Left ventricle myocardium inferior (tissue), 1 donor: ENCODE results near the gene TRAPPC12. TPM values are rescaled to one million over a fixed set of nuclear protein-coding genes. Genes with fewer than 3 reads are reported as not detected.

Source experiments
- DNase-seq: peaks from one replicate; pipeline ENCODE4 v3.0.0-alpha.2; 2020
- H3K27ac ChIP-seq: fragments of 200-600 bp; replicated peaks from 2 replicates; pipeline ENCODE4 v1.8.0; 2021
- H3K27me3 ChIP-seq: fragments of 200-600 bp; 2 replicates; pipeline ENCODE4 v1.8.0; 2021; ENCODE audit warnings: low read depth
- H3K36me3 ChIP-seq: fragments of 200-600 bp; 2 replicates; pipeline ENCODE4 v1.8.0; 2021
- H3K4me1 ChIP-seq: fragments of 200-600 bp; 2 replicates; pipeline ENCODE4 v1.8.0; 2021
- H3K4me3 ChIP-seq: fragments of 200-600 bp; 2 replicates; pipeline ENCODE4 v1.8.0; 2021; ENCODE audit warnings: mild to moderate bottlenecking, moderate library complexity
- H3K9me3 ChIP-seq: fragments of 200-600 bp; replicated peaks from 2 replicates; pipeline ENCODE4 v1.8.0; 2021
- intact Hi-C: fragments of 100-400 bp; cut with micrococcal nuclease; formaldehyde crosslinking; loops from one replicate; pipeline ENCODE4 v1.11.0; 2022
- total RNA-seq: library from RNA; stranded (reverse); fragmentation: NEBNext Ultra II Directional; extraction: Animal tissue kit (Norgen Biotek cat#: 25700); gene quantifications from one replicate; pipeline ENCODE4 v1.2.1, GENCODE V29; 2021
- TF ChIP-seq, protein P1 (sequence below): fragments of 200-600 bp; IDR thresholded peaks from 2 replicates; pipeline ENCODE4 v1.8.0; 2021; ENCODE audit warnings: antibody characterized with exemption, mild to moderate bottlenecking, borderline replicate concordance
- donor health status: DM: no; HTN: yes; CAD: no; lungs with severe emphysema.

TRAPPC12 gene
- total RNA-seq, 1 donor from 2014 or later: 127 TPM

DNA sequence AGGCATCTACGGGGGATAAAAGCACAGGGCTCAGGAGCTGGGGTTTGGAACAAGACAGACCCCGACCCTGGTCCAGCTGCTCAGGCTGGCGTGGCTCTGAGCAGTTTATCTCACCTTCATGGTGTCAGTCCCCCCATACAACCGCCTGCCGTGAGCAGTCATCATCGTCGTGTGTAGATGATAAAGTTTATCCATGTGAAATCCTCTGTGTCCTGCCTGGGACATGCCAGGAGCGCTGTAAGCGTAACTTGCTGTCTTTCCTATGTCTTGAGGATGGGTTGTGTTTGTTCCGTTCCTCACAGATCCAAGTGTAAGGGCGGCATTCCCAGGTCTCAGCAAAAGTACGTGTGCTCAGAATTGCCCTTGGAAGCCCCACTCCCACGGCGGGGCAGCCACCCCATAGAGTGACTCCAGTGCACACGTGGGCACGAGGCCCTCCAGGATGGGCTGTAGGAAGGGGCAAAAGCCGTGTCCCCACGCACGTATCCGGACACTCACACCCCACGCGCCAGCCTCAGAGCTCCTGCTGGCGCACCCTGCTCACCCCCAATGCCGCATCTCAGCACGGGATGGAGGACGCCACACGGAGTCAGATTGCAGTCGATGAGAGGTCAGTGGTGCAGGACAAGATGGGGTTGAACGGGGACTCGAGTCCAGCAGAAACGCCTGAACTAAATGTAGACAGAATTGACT lies 88.9 kb downstream of the TRAPPC12 start:
- Histone ChIP-seq H3K36me3 (peaks cover 42% of the 10 kb centered on the region), H3K27me3 (no peaks in the 10 kb centered on the region), H3K27ac (peak overlapping the region; percentile 90), H3K4me3 (no peak overlapping the region), H3K4me1 (peaks cover 61% of the 10 kb centered on the region), H3K9me3 (no peaks in the 10 kb centered on the region)
- TF ChIP-seq, protein P1, sequence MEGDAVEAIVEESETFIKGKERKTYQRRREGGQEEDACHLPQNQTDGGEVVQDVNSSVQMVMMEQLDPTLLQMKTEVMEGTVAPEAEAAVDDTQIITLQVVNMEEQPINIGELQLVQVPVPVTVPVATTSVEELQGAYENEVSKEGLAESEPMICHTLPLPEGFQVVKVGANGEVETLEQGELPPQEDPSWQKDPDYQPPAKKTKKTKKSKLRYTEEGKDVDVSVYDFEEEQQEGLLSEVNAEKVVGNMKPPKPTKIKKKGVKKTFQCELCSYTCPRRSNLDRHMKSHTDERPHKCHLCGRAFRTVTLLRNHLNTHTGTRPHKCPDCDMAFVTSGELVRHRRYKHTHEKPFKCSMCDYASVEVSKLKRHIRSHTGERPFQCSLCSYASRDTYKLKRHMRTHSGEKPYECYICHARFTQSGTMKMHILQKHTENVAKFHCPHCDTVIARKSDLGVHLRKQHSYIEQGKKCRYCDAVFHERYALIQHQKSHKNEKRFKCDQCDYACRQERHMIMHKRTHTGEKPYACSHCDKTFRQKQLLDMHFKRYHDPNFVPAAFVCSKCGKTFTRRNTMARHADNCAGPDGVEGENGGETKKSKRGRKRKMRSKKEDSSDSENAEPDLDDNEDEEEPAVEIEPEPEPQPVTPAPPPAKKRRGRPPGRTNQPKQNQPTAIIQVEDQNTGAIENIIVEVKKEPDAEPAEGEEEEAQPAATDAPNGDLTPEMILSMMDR: no peak
- intact Hi-C loops: no loop called here
- DNase-seq: no peak

DNA sequence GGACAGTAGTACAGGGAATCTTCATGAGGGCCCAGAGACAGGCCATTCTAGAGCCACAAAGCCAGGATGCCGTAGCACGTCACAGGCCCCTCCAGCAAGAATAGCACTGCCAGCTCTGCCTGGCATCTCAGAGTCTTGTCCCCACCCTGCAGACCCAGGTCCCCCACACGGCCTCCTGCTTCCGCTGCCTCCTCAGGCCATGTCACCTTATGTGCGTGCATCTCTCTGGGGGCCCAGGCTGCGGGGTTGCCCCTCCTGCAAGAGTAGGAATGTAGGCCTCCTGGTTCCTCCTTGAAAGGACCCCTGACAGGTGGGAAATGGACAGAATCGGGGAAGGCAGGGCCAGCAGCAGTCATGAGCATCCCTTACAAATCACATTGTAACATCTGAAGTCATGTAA lies 90.0 kb downstream of the TRAPPC12 start:
- intact Hi-C loops: no loop called here
- peak; percentile 11 for DNase-seq
- Histone ChIP-seq H3K27ac (peak overlapping the region; percentile 90), H3K4me3 (no peak overlapping the region), H3K4me1 (peaks cover 62% of the 10 kb centered on the region), H3K36me3 (peaks cover 46% of the 10 kb centered on the region), H3K27me3 (no peaks in the 10 kb centered on the region), H3K9me3 (no peaks in the 10 kb centered on the region)
- TF ChIP-seq, protein P1: no peak

DNA sequence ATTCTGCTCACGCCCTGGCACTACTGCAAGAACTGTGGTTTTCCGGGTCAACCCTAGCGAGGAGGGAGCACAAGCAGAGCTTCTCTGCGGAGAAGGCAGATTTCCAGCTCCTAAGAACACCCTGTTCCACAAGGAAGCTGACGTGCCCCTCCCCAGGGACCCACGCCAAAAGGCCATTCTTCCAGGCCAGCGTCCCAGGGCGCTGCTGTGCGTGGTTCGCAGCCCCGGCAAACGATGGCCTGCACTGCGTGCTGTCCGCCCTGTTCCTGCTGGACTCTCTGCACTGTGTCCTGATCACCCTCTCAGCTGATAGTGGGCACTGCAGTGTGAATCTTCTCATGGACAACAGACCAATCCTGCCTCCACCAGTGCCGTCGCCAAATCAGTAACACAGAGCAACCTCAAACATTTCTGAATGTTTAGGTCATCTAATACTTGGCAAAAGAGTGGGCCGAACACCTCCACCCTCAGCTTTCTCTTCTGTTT lies 90.7 kb downstream of the TRAPPC12 start:
- TF ChIP-seq, protein P1: no peak
- intact Hi-C loops: no loop called here
- H3K36me3 ChIP-seq: peaks cover 46% of the 10 kb centered on the region
- peak; percentile 87 for DNase-seq
- H3K4me1 ChIP-seq: peaks cover 61% of the 10 kb centered on the region
- H3K27ac ChIP-seq: peak overlapping the region; percentile 90
- no peaks in the 10 kb centered on the region for H3K9me3 ChIP-seq
- H3K4me3 ChIP-seq: peak overlapping the region; percentile 2
- H3K27me3 ChIP-seq: no peaks in the 10 kb centered on the region

DNA sequence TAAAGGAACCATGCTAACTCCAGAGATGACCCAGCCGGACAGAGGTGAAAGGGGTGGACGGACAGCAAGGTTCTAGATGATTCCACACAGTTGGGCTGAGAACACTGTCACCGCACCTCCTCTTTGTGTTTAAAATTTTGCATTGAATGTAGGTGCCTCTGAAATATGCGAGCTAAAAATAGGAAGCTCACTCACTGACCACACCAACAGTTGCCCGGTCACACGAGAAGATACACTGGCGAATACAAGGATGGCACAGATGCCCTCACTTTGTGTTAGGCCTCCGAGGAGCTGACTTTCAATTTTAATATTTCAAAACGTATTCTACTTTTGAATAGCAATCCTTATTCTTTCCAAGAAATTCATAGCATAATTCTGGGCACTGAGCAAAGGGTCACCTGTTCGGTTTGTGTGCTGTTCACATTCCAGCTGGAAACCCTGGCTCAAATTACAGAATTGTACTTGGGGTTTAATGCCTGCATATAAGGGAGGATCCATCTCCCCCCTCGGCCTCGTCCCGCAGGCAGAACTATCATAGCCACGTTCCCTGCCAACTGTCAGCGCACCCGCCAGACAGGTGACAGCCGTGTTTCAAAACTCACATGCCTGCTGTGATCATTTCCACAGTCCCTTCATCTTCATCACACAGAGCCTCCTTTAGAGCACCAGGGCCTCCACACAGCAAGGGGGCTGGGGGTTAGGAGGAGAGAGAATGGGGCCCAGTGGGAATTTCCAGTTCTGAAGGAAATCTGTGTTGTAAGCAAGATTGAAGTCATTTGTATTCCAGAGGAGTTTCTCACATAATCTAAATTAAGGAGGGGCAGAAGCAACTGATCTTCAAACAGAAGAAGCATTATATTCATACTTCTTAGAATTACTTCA lies 91.6 kb downstream of the TRAPPC12 start:
- Histone ChIP-seq H3K4me3 (peak overlapping the region; percentile 2), H3K9me3 (no peaks in the 10 kb centered on the region), H3K36me3 (peaks cover 53% of the 10 kb centered on the region), H3K27me3 (no peaks in the 10 kb centered on the region), H3K4me1 (peaks cover 56% of the 10 kb centered on the region), H3K27ac (peak overlapping the region; percentile 90)
- DNase-seq: peak; percentile 39
- intact Hi-C loops: no loop called here
- TF ChIP-seq, protein P1: no peak

DNA sequence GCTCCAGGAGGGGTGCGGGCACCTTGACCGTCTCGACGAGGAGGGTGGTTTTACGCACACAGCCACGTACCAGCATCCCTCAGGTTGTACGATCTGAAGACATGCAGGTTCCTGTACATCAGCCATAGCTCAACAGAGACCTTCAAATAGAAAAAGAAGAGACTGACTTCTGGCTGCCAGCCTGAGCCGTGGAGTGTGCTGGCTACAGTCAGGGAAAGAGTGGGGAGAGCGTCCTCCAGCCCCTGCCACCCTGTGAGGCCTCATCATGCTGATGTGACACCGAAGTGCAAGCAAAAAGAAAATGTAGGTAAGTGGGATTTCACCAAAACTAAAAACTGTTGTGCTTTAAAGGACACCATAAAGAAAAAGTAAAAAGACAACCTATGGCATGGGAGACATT lies 92.8 kb downstream of the TRAPPC12 start:
- Histone ChIP-seq H3K27me3 (no peaks in the 10 kb centered on the region), H3K4me3 (no peak overlapping the region), H3K9me3 (no peaks in the 10 kb centered on the region), H3K36me3 (peaks cover 52% of the 10 kb centered on the region), H3K27ac (peak overlapping the region; percentile 90), H3K4me1 (peaks cover 47% of the 10 kb centered on the region)
- intact Hi-C loops: no loop called here
- peak; percentile 14 for DNase-seq
- TF ChIP-seq, protein P1: no peak
